ENCODE data around the gene OR1F1. TPM values are rescaled to one million over a fixed set of nuclear protein-coding genes. Genes with fewer than 3 reads are reported as not detected.
A peak's percentile ranks its signal among the peaks of the same experiment; 100 is the strongest.

The OR1F1 gene
- total RNA-seq, 1 experiment from 2014 or later, result not detected

GRCh38 chr16:3220839-3221238, 32.8 kb downstream of the OR1F1 start:
- no peak overlapping the region for H3K4me3 ChIP-seq (ENCODE audit: insufficient read depth, low read depth, low read length)
- H3K36me3 ChIP-seq (replicated peaks; ENCODE audit: control insufficient read depth, insufficient read depth, low read length), result peaks cover 11% of the 10 kb centered on the region
- H3K27me3 ChIP-seq (ENCODE audit: control insufficient read depth, insufficient read depth, low read length), result no peaks in the 10 kb centered on the region
- DNase-seq, result no peak

DNA sequence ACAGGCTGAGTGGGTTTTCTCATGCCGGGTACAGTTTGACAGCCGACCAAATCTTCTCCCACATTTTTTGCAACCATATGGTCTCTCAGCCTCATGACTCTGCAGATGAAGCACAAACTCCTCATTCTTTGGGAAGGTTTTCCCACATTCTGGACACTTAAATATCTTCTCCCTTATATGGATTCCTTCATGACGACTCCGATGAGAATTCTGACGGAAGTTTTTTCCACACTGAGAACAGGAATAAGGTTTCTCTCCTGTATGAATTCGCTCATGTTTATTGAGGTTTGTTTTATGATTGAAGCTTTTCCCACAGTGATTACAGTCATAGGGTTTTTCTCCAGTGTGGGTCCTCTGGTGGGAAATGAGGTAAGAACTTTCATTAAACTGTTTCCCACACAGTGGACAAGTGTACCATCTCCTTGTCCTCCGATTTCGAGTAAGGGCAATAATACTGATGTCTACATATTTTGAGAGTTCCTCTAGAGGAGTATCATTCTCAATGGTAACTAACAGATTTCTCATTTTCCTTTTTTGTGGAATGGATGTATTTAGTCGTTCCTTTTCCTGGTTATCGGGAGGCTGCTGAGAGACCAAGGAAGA, 36.0 kb downstream of the OR1F1 start:
- no peak overlapping the region for H3K4me3 ChIP-seq (ENCODE audit: insufficient read depth, low read depth, low read length)

DNA sequence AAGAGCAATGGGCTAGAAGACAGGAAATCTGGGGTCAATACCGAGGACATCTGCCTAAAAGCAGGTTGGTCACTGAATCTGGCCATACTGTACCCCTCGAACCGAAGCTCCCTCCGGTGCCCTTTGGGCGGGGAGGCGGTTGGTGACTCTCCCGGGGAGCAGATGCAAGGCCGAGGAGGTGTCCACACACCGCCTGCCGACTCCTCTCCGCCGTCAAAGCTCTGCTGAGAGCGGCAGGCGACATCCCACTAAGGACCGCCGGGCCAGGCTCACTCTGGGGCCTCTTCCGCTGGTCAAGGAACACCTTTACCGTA, 46.5 kb downstream of the OR1F1 start:
- Histone ChIP-seq H3K4me3 (ENCODE audit: insufficient read depth, low read depth, low read length) (peak overlapping the region; percentile 89), H3K27me3 (ENCODE audit: control insufficient read depth, insufficient read depth, low read length) (no peaks in the 10 kb centered on the region), H3K36me3 (replicated peaks; ENCODE audit: control insufficient read depth, insufficient read depth, low read length) (peaks cover 12% of the 10 kb centered on the region)
- no peak for DNase-seq

More for the DNA sequence above, 36.0 kb downstream of the OR1F1 start:
- no peak for DNase-seq
- H3K36me3 ChIP-seq (replicated peaks; ENCODE audit: control insufficient read depth, insufficient read depth, low read length), result peaks cover 13% of the 10 kb centered on the region
- H3K27me3 ChIP-seq (ENCODE audit: control insufficient read depth, insufficient read depth, low read length), result no peaks in the 10 kb centered on the region

- Histone ChIP-seq H3K36me3 (replicated peaks; ENCODE audit: control insufficient read depth, insufficient read depth, low read length) (peaks cover 11% of the 10 kb centered on the region), H3K27me3 (ENCODE audit: control insufficient read depth, insufficient read depth, low read length) (no peaks in the 10 kb centered on the region), H3K4me3 (ENCODE audit: insufficient read depth, low read depth, low read length) (peak within 1 kb of the TSS; percentile 89)
- DNase-seq, result peak; percentile 96
These were observed 47.0 kb downstream of the OR1F1 start, which contains the start of gene ZNF200 for GRCh38 chr16:3234857-3235561. Gene ZNF200, minus strand, starts transcription at chr16:3235158. Its CDS starts 1,403 bp downstream, at chr16:3233755.

GRCh38 chr16:3235856-3236669, 48.1 kb downstream of the OR1F1 start:
- no peaks in the 10 kb centered on the region for H3K27me3 ChIP-seq (ENCODE audit: control insufficient read depth, insufficient read depth, low read length)
- DNase-seq, result peak; percentile 55
- no peak overlapping the region for H3K4me3 ChIP-seq (ENCODE audit: insufficient read depth, low read depth, low read length)
- peaks cover 11% of the 10 kb centered on the region for H3K36me3 ChIP-seq (replicated peaks; ENCODE audit: control insufficient read depth, insufficient read depth, low read length)

DNA sequence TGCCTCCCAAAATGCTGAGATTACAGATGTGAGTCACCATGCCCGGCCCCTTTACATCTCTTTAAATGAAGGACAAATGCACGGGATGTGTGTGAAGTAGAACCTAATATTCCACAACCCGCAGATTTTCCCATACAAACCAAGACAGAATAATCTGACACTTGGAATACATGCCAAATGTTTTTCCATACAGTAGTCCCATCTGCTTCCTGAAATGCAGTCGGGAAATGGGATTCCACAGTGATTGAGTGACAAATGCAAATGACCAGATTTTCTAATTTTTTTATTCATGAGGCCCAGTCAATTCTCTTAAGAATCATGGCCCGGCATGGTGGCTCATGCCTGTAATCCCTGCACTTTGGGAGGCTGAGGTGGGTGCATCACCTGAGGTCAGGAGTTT, 53.8 kb downstream of the OR1F1 start:
- Histone ChIP-seq H3K4me3 (ENCODE audit: insufficient read depth, low read depth, low read length) (no peak overlapping the region), H3K36me3 (replicated peaks; ENCODE audit: control insufficient read depth, insufficient read depth, low read length) (no peaks in the 10 kb centered on the region), H3K27me3 (ENCODE audit: control insufficient read depth, insufficient read depth, low read length) (no peaks in the 10 kb centered on the region)
- no peak for DNase-seq

DNA sequence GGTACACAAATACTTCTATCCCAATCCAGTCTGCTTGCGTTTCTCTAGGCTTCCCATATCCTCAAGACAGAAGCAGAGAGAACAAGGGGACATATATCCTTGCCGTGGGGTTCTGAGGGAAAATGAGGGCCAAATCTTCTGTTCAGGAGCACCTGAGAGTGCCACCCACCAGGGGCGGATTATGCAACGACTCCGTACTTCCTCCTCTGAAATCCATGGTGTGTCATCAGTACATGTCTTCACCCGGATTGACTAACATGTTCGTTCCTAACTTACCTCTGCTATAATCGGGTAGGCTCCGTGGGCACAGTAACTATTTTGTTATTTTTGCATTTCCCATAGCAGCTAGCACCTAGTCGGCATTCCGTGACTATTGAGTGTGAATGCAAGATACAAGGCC, 54.7 kb downstream of the OR1F1 start:
- Histone ChIP-seq H3K4me3 (ENCODE audit: insufficient read depth, low read depth, low read length) (no peak overlapping the region), H3K27me3 (ENCODE audit: control insufficient read depth, insufficient read depth, low read length) (no peaks in the 10 kb centered on the region), H3K36me3 (replicated peaks; ENCODE audit: control insufficient read depth, insufficient read depth, low read length) (no peaks in the 10 kb centered on the region)
- DNase-seq, result no peak

DNA sequence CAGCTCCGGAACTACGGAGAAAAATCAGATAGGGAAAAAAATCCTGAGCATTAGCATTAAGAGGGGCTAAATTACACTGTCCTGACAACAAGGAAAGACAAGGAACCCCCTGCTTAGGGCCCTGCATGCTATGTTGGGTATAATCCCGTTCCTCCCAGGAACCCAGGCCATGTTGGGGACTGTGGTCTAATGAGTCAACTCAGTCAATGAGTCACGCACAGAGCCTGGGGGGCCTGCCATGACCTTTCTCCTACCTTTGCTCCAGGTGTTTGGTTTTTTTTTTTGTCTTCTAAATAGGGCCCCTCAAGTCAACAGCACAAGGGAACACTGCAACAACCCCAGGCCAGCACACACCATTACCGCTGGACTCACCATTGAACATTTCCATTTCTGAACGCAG, 55.9 kb downstream of the OR1F1 start:
- H3K27me3 ChIP-seq (ENCODE audit: control insufficient read depth, insufficient read depth, low read length), result no peaks in the 10 kb centered on the region
- no peak overlapping the region for H3K4me3 ChIP-seq (ENCODE audit: insufficient read depth, low read depth, low read length)
- DNase-seq, result no peak
- no peaks in the 10 kb centered on the region for H3K36me3 ChIP-seq (replicated peaks; ENCODE audit: control insufficient read depth, insufficient read depth, low read length)

DNA sequence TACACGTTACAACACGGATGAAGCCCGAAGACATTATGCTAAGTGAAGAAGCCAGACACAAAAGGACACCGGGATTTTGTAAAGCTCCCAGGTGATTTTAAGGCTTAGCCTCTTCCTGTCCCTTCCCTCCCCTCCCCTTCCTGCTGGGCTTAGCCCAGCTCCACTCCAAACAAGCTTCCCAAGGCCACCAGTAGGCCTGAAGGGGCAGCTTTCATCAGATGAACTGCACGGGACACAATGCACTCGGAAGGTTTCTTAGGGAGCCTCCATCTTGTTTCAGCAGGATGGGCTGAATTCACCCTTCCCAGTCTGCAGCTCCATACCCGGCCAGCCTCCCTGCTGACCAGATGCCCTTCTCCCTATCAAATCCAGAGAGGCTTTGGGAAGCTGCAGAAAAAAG, 58.0 kb downstream of the OR1F1 start:
- no peak for DNase-seq
- H3K4me3 ChIP-seq (ENCODE audit: insufficient read depth, low read depth, low read length), result no peak overlapping the region
- no peaks in the 10 kb centered on the region for H3K36me3 ChIP-seq (replicated peaks; ENCODE audit: control insufficient read depth, insufficient read depth, low read length)

GRCh38 chr16:3246876-3247275, 58.9 kb downstream of the OR1F1 start:
- no peak for DNase-seq
- Histone ChIP-seq H3K27me3 (ENCODE audit: control insufficient read depth, insufficient read depth, low read length) (no peaks in the 10 kb centered on the region), H3K36me3 (replicated peaks; ENCODE audit: control insufficient read depth, insufficient read depth, low read length) (no peaks in the 10 kb centered on the region), H3K4me3 (ENCODE audit: insufficient read depth, low read depth, low read length) (no peak overlapping the region)

More for the DNA sequence above, 58.0 kb downstream of the OR1F1 start:
- no peaks in the 10 kb centered on the region for H3K27me3 ChIP-seq (ENCODE audit: control insufficient read depth, insufficient read depth, low read length)

- DNase-seq, result no peak
- Histone ChIP-seq H3K36me3 (replicated peaks; ENCODE audit: control insufficient read depth, insufficient read depth, low read length) (no peaks in the 10 kb centered on the region), H3K4me3 (ENCODE audit: insufficient read depth, low read depth, low read length) (no peak overlapping the region), H3K27me3 (ENCODE audit: control insufficient read depth, insufficient read depth, low read length) (no peaks in the 10 kb centered on the region)
These were observed 60.6 kb downstream of the OR1F1 start for GRCh38 chr16:3248596-3248995.

GRCh38 chr16:3249020-3249419, 61.0 kb downstream of the OR1F1 start:
- H3K4me3 ChIP-seq (ENCODE audit: insufficient read depth, low read depth, low read length), result no peak overlapping the region
- no peak for DNase-seq

DNA sequence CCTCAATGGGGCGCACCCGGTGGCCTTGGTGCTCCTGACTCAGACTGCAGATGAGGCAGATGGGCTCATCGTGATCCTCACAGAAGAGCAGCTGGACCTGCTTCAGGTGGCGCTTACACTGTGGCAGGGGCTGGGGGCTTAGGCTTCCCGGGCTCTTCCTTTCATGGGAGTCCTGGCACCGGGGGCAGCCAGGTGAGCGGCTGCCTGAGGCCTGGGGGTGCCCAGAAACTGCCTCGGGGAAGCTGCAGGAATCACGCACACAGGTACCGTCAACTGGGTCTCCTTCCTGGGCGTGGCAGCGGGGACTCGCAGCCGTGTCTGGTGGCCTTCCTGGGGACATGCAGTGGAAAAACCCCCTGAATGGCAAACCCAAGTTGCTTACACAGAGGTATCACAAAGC, 61.4 kb downstream of the OR1F1 start:
- DNase-seq, result no peak
- no peak overlapping the region for H3K4me3 ChIP-seq (ENCODE audit: insufficient read depth, low read depth, low read length)

More at GRCh38 chr16:3249020-3249419, 61.0 kb downstream of the OR1F1 start:
- H3K27me3 ChIP-seq (ENCODE audit: control insufficient read depth, insufficient read depth, low read length), result no peaks in the 10 kb centered on the region
- no peaks in the 10 kb centered on the region for H3K36me3 ChIP-seq (replicated peaks; ENCODE audit: control insufficient read depth, insufficient read depth, low read length)

DNA sequence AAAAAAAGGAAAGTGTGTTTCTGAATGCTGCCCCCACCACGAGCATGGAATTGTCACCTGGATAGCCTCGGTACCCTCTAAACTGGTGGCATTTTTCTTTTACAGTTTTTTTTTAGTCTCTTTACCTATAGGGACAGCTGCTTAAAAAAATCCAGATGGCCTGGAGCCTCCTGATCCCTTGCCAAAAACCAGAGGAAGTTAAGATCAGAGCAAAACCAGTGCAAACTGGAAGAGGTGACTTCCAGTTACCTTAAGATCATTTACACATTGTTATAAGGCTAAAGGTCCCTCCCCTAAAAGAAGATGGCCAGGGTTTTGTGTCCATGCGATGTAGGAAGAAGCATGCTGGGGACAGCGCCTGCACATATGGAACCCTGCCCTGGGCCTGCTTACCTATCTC, 65.0 kb downstream of the OR1F1 start:
- no peaks in the 10 kb centered on the region for H3K36me3 ChIP-seq (replicated peaks; ENCODE audit: control insufficient read depth, insufficient read depth, low read length)
- no peak for DNase-seq
- H3K4me3 ChIP-seq (ENCODE audit: insufficient read depth, low read depth, low read length), result no peak overlapping the region
- no peaks in the 10 kb centered on the region for H3K27me3 ChIP-seq (ENCODE audit: control insufficient read depth, insufficient read depth, low read length)

More for the DNA sequence above, 61.4 kb downstream of the OR1F1 start:
- Histone ChIP-seq H3K27me3 (ENCODE audit: control insufficient read depth, insufficient read depth, low read length) (no peaks in the 10 kb centered on the region), H3K36me3 (replicated peaks; ENCODE audit: control insufficient read depth, insufficient read depth, low read length) (no peaks in the 10 kb centered on the region)

DNA sequence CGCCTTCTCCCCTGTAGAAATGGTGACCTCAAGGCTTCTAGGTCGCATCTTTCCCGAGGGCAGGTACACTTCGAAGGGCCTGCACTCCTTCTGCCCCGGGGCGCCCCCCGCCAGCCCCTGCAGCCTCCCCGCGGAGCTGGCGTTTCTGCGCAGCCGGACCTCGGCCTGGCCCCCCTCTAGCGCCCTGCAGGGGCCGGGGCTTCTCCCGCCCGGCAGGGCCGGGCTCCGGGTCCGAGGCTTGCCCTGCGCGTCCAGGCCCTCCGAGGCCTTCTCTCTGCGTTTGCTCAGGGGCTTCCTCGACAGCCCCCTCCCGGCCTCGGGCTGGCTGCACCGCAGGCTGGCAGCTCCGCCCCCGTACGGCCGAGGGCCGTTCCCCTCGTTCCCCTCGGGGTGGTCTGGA, 66.3 kb downstream of the OR1F1 start:
- peak; percentile 50 for DNase-seq
- Histone ChIP-seq H3K4me3 (ENCODE audit: insufficient read depth, low read depth, low read length) (no peak overlapping the region), H3K27me3 (ENCODE audit: control insufficient read depth, insufficient read depth, low read length) (no peaks in the 10 kb centered on the region), H3K36me3 (replicated peaks; ENCODE audit: control insufficient read depth, insufficient read depth, low read length) (no peaks in the 10 kb centered on the region)
